ENCODE results near the gene LRAT.
"Not testable (repeated sequence)": the region's sequence is repeated elsewhere in the genome, so short reads cannot be mapped to it uniquely, and the experiment has no call there.

LRAT gene
- total RNA-seq: 0 to 0.48 (median 0) reads per million in 9 experiments

DNA sequence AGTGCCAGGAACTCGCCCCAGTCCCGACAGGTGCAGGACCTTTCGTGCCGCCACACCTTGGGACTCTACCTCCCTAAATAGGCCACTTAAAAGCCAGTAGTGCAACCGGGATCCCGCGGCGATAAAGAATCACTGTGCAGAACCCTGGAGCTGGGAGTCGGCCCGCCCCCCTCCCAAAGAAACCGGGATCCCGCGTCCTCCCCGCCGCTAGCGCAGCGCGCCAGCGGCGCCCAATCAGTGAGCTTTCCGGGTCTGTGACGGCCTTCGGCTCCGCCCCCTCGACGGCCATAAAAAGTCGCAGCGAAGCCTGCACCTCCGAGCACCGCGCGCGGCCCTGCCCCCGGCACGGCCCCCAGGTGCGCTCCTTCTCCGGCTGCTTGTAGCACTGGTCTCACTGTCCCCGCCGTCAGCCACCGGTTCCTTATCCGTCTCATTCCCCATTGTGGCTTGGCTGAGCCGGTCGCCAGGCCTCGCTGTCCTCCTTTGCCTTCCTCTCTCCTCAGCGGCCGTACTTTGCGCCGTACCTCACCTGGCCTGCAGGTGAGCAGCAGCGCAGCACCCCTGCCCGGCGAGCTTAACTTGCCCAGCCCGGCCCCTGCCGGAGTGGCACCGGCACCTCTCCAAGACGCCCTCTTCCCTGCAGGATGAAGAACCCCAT lies at the start of gene LRAT:
Gene LRAT (plus strand): TSS at position 318 of the 658 bp plus-strand sequence. CDS start 327 bp downstream, at position 645.
- peaks cover 3 to 9% of the 10 kb centered on the region in 2 donors for H3K4me1 Mint-ChIP-seq (ENCODE audit: low read depth in 2 of 2)
- H3K9me3 Mint-ChIP-seq: no peaks in the 10 kb centered on the region
- peak within 1 kb of the TSS; percentile 70 to 82 for H3K4me3 Mint-ChIP-seq
- DNase-seq (no peak), ATAC-seq (replicated peaks) (peak; percentile 56)
- peak within 1 kb of the TSS in 1 of 2 donors; percentile 63 for H3K27ac Mint-ChIP-seq
- peaks cover 58 to 71% of the 10 kb centered on the region in 2 donors for H3K27me3 Mint-ChIP-seq
- no peaks in the 10 kb centered on the region for H3K36me3 Mint-ChIP-seq (ENCODE audit: insufficient read depth)

DNA sequence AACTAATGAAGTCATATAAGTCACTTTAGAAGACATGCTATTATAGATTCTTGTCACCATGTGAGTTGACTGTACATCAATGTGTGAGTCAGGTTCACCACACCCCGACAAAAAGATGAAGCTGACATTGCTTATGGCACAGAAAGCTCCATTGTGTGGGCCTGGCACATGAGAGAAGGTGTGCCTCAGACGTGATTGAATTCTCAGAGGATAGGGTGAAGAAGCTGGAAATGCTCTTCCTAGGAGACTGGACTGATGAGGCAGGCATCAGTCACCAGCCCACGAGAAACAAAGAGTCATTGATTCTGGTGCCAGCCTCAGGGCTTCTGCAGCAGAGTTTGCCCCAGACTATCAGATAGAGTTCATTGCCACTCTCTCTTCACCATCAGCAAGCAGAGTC lies 35.9 kb upstream of the LRAT start:
- Mint-ChIP-seq H3K4me3 (no peak overlapping the region), H3K9me3 (no peaks in the 10 kb centered on the region), H3K36me3 (ENCODE audit: insufficient read depth) (no peaks in the 10 kb centered on the region), H3K4me1 (ENCODE audit: low read depth in 2 of 2) (no peaks in the 10 kb centered on the region), H3K27me3 (no peaks in the 10 kb centered on the region), H3K27ac (no peak overlapping the region)
- ATAC-seq (replicated peaks) (no peak), DNase-seq (no peak)

DNA sequence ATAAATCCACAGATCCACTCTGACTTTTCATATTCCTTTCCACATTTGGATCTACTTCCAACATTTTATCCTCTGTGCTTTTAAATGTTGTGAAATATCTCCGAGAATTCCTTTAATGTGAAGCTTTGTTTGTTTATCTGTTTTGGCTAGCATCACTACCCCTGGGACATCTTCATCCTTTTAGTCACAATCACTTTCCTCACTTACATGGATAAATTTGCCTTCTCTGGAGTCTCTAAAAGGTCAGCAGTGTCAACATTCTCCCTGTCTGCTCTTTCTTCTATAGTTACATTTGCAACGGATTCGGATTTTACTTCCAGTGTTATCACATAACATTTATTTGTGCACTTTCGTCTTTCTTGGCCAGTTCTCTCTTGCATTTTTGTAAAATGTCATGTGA lies 34.2 kb upstream of the LRAT start:
- Mint-ChIP-seq H3K4me1 (ENCODE audit: low read depth in 2 of 2) (no peaks in the 10 kb centered on the region), H3K27ac (no peak overlapping the region), H3K9me3 (no peaks in the 10 kb centered on the region), H3K27me3 (no peaks in the 10 kb centered on the region), H3K36me3 (ENCODE audit: insufficient read depth) (no peaks in the 10 kb centered on the region), H3K4me3 (no peak overlapping the region)
- ATAC-seq (replicated peaks) (no peak), DNase-seq (no peak)

DNA sequence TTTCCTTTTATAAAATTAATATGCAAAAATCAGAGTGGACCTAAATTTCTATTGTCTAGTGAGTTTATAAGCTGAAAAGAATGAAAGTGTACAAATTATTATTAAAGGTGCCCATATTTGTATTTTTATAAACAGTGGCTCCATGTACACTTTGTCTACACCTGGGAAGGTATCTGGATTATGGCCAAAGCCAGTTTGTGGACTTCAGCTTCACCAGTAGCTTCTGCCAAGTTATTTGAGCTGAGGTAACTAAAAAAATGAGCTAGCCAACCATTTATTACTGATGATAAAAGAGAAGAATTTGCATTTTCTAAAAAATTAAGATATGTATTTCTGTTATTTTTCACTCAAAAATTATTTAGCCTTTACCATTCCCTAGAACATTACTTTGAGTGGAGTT lies 32.3 kb upstream of the LRAT start:
- ATAC-seq (replicated peaks): no peak
- H3K4me1 Mint-ChIP-seq (ENCODE audit: low read depth in 2 of 2): no peaks in the 10 kb centered on the region
- H3K4me3 Mint-ChIP-seq: no peak overlapping the region
- H3K36me3 Mint-ChIP-seq (ENCODE audit: insufficient read depth): no peaks in the 10 kb centered on the region
- H3K27ac Mint-ChIP-seq: no peak overlapping the region
- H3K27me3 Mint-ChIP-seq: no peaks in the 10 kb centered on the region
- DNase-seq: no peak
- H3K9me3 Mint-ChIP-seq: no peaks in the 10 kb centered on the region

DNA sequence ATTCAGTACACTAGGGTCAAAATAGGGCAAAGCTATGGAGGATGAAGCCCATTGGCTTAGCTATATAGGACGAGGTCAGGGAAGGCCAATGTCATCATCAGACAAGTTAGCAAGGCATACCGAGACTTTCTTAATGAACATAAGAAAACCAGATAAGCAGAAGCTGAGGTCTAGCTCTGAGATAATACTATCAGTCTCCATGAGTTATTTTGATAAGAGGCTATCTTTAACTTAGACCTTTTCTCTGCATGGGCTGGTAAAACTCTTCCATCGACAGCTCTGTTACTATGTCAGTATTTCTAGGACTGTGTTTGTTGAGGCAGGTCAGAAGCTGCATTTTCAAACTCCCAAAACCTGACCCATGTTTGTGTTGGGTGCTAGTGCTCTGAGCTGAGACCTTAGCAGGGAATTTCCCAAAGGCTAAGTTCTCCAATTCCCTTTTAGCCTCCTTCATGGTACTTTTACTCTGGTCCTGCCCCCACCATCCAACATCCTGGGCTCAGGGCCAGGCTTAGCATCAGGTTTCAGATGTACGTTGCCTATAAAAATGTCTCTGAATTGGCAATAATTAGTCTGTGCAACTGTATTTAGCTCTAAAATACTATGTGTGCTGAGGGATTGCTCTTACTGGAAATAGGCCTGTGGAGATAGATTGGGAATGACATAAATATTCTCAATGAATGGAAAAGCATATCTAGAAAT lies 29.3 kb upstream of the LRAT start:
- Mint-ChIP-seq H3K36me3 (ENCODE audit: insufficient read depth) (no peaks in the 10 kb centered on the region), H3K27me3 (no peaks in the 10 kb centered on the region), H3K9me3 (no peaks in the 10 kb centered on the region), H3K4me3 (no peak overlapping the region), H3K27ac (no peak overlapping the region), H3K4me1 (ENCODE audit: low read depth in 2 of 2) (no peaks in the 10 kb centered on the region)
- ATAC-seq (replicated peaks): no peak
- no peak for DNase-seq

DNA sequence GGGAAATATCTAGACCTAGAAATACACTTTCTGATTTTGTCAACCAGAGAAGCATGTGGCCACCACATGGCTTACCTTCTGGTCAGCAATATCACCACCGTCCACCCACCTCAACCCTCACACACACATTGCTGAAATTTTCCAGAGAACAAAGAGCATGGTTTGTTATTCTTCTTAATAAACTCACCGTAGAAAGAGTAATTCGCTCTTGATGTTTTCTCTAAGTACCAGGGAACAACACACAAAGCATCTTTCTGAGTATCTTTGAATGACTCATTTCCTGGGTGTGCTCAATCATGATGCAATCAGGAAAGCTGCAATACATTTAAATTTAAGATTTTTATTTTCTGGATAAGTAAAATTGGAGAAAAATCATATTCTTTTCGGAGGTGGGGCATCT lies 24.7 kb upstream of the LRAT start:
- Mint-ChIP-seq H3K4me1 (ENCODE audit: low read depth in 2 of 2) (no peaks in the 10 kb centered on the region), H3K27ac (no peak overlapping the region), H3K9me3 (no peaks in the 10 kb centered on the region), H3K36me3 (ENCODE audit: insufficient read depth) (no peaks in the 10 kb centered on the region), H3K27me3 (no peaks in the 10 kb centered on the region), H3K4me3 (no peak overlapping the region)
- DNase-seq: no peak
- no peak for ATAC-seq (replicated peaks)

DNA sequence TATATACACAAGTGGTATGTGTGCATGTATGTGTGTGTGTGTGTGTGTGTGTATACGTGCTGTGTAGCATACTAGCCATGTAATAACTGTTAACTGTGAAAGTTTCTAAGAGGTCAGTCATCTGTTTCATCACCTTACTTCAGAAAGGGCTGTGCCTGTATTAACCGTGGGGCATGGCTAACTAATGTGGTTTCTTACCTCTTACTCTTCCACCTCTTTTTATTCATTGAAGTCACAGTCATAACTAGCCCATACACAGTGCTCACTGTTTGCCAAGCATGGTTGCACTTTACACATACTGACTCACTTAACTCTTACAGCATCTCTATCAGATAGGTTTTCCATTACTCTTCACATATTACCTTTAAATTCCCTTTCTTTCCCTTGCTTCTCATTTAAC lies 23.7 kb upstream of the LRAT start:
- H3K27me3 Mint-ChIP-seq: no peaks in the 10 kb centered on the region
- no peaks in the 10 kb centered on the region for H3K9me3 Mint-ChIP-seq
- no peak overlapping the region for H3K27ac Mint-ChIP-seq
- DNase-seq (no peak), ATAC-seq (replicated peaks) (no peak)
- no peaks in the 10 kb centered on the region for H3K4me1 Mint-ChIP-seq (ENCODE audit: low read depth in 2 of 2)
- no peak overlapping the region for H3K4me3 Mint-ChIP-seq
- H3K36me3 Mint-ChIP-seq (ENCODE audit: insufficient read depth): no peaks in the 10 kb centered on the region

DNA sequence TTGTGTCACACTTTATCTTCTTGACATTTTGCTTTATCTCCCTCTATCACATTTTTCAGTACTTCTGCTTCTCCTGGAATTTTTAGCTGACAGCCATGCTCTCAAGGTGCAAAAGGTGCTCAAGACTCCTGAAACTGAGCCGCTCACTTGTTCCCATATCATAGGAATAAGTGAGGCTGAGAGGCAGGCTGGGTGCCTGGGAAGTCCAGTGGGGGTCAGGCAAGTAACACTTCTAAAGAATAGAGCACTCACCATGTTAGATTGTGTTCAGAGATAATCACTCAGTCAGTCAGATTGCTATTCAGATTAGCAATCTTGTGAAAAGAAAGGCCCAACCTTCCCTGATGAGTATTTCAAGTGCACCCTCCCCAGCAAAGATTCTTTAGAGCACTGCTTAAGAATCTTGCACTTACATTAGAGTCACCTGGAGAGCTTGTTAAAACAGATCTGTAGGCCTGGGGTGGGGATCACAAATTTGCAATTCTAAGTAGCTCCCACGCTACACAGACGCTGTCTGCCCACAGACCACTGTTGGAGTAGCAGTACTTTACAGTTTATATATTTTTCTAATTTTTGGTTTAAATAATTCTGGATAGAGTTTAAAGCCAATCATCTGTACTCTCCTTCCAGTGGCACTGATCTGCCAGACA lies 23.1 kb upstream of the LRAT start:
- H3K36me3 Mint-ChIP-seq (ENCODE audit: insufficient read depth): no peaks in the 10 kb centered on the region
- no peaks in the 10 kb centered on the region for H3K9me3 Mint-ChIP-seq
- H3K27me3 Mint-ChIP-seq: no peaks in the 10 kb centered on the region
- DNase-seq: no peak
- H3K27ac Mint-ChIP-seq: no peak overlapping the region
- ATAC-seq (replicated peaks): no peak
- H3K4me1 Mint-ChIP-seq (ENCODE audit: low read depth in 2 of 2): no peaks in the 10 kb centered on the region
- H3K4me3 Mint-ChIP-seq: no peak overlapping the region

DNA sequence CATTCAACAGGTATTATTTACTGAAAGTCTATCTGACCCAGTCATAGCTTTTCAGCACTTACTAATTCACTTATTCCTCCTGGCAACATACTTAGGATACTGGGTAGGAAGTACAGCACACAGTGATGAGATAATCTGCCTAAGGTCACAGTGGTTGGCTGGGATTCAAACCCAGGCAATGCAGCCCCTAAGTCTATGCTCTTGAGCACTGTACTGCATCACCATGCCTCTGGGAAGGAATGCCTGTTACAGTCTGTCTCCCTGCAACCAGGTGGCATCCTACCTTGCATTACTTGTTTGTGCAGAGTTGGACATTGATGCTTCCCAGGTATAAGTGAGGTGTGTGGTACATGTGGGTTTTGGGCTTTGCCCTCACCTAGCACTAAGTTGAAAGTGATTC lies 21.5 kb upstream of the LRAT start:
- ATAC-seq (replicated peaks): no peak

DNA sequence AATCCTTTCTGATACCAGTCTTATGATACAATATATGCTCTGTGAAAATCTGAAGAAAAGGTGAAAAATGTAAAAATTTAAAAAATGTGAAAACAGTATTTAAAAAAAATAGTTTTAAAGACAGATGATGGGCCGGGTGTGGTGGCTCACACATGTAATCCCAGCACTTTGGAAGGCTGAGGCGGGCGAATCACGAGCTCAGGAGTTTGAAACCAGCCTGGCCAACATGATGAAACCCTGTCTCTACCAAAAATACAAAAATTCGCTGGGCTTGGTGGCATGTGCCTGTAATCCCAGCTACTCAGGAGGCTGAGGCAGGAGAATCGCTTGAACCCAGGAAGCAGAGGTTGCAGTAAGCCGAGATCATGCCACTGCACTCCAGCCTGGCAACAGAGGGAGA lies 20.2 kb upstream of the LRAT start:
- not testable (repeated sequence) for ATAC-seq (replicated peaks); H3K4me3 Mint-ChIP-seq

More for the DNA sequence above, 21.5 kb upstream of the LRAT start:
- Mint-ChIP-seq H3K9me3 (no peaks in the 10 kb centered on the region), H3K4me3 (no peak overlapping the region), H3K36me3 (ENCODE audit: insufficient read depth) (no peaks in the 10 kb centered on the region), H3K4me1 (ENCODE audit: low read depth in 2 of 2) (no peaks in the 10 kb centered on the region), H3K27me3 (no peaks in the 10 kb centered on the region), H3K27ac (no peak overlapping the region)
- no peak for DNase-seq

DNA sequence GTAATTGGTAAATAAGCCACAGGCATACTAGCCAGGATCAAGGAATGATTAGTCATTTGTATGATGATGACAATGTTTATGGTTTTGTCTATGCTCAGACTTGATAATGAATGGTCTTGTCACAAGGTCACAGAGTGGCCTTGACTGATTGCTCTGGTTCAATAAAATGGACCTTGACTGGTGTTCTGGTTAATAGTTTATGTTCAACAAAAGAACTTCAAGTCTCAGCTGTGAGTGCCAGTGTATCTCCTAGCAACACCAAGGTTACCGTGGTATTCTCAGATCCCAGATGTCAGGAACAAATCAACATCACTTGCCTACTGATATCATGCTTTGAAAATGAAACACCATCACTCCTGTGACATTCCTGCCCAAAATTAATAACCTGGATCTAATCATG lies 16.3 kb upstream of the LRAT start:
- Mint-ChIP-seq H3K9me3 (no peaks in the 10 kb centered on the region), H3K27me3 (peaks cover 0 to 1% of the 10 kb centered on the region in 2 donors), H3K36me3 (ENCODE audit: insufficient read depth) (no peaks in the 10 kb centered on the region), H3K4me3 (no peak overlapping the region), H3K27ac (no peak overlapping the region), H3K4me1 (ENCODE audit: low read depth in 2 of 2) (no peaks in the 10 kb centered on the region)
- DNase-seq (no peak), ATAC-seq (replicated peaks) (no peak)

More for the DNA sequence above, 20.2 kb upstream of the LRAT start:
- H3K4me1 Mint-ChIP-seq (ENCODE audit: low read depth in 2 of 2); H3K27ac Mint-ChIP-seq; DNase-seq; H3K27me3 Mint-ChIP-seq; H3K36me3 Mint-ChIP-seq (ENCODE audit: insufficient read depth); H3K9me3 Mint-ChIP-seq: not testable (repeated sequence)

DNA sequence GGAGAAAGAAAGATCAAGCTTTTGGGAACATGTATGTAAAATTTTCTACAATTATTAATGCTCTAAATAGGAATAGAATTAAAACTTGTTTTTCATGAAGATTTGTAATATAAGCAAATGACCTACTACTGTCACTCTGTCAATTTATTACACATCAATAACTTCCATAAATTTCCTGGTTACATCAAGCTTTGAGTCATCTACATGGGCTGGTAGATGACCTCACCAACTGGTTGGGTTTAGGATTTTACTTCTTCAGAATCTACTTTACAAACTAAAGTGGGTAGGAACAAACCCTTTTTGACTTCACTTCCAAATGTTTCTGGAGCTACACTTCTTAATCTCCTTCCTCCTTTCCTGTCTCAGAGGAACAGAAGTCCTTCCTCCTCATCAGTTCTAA lies 12.0 kb upstream of the LRAT start:
- H3K36me3 Mint-ChIP-seq (ENCODE audit: insufficient read depth): no peaks in the 10 kb centered on the region
- no peaks in the 10 kb centered on the region for H3K4me1 Mint-ChIP-seq (ENCODE audit: low read depth in 2 of 2)
- DNase-seq (no peak), ATAC-seq (replicated peaks) (no peak)
- H3K9me3 Mint-ChIP-seq: no peaks in the 10 kb centered on the region
- H3K4me3 Mint-ChIP-seq: no peak overlapping the region
- peaks cover 6 to 10% of the 10 kb centered on the region in 2 donors for H3K27me3 Mint-ChIP-seq
- no peak overlapping the region for H3K27ac Mint-ChIP-seq

DNA sequence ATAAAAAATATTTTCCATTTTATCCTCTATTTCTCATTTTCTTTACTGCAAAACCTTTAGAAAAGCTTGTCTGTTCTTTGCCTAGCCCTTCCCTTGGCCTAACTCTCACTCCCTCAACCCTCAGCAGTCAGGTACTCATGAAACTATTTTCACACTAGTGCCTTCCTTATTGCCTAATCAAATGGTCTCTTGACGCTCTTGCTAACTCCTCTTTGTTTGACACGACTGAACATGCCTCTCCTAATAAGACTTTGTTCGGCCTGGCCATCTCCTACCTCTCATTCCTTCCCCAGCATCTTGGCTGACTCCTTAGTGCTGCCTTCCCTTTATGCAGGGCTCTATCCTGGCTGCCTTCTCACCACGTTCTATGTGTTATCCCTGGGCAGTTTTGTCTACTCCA lies 11.1 kb upstream of the LRAT start:
- H3K27ac Mint-ChIP-seq: no peak overlapping the region
- no peak for ATAC-seq (replicated peaks)
- H3K4me3 Mint-ChIP-seq: no peak overlapping the region
- peaks cover 6 to 10% of the 10 kb centered on the region in 2 donors for H3K27me3 Mint-ChIP-seq
- H3K9me3 Mint-ChIP-seq: no peaks in the 10 kb centered on the region
- DNase-seq: no peak
- H3K36me3 Mint-ChIP-seq (ENCODE audit: insufficient read depth): no peaks in the 10 kb centered on the region
- no peaks in the 10 kb centered on the region for H3K4me1 Mint-ChIP-seq (ENCODE audit: low read depth in 2 of 2)

DNA sequence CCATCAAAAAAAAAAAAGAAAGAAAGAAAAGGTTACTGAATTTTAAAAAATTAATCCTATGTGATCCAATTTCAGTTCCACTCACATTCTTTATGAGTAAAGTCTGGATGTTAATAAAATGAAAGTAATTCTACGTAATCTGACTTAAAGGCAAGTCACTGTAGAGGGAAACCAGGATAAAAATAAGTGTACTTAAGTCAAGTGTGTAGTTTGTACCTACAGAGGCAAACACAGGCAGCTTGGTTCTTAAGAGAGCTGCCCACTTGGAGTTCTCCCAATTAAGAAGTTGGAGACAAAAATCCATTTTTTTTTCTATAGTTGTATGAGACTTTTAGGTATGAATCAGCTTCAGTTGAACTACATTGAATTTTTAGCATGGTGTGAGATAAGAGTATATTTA lies 7.0 kb upstream of the LRAT start:
- no peaks in the 10 kb centered on the region for H3K9me3 Mint-ChIP-seq
- no peak for DNase-seq

More for the DNA sequence above, 7.0 kb upstream of the LRAT start:
- no peak for ATAC-seq (replicated peaks)
- Mint-ChIP-seq H3K27me3 (peaks cover 17 to 27% of the 10 kb centered on the region in 2 donors), H3K4me1 (ENCODE audit: low read depth in 2 of 2) (no peaks in the 10 kb centered on the region), H3K4me3 (no peak overlapping the region), H3K27ac (no peak overlapping the region), H3K36me3 (ENCODE audit: insufficient read depth) (no peaks in the 10 kb centered on the region)

Data from effector memory CD8-positive, alpha-beta T cell (primary cell).